H1 (cell line): Measurements from ENCODE around the gene GCK. TPM values are rescaled to one million over a fixed set of nuclear protein-coding genes. Genes with fewer than 3 reads are reported as not detected.

ENCODE experiments used
- CTCF ChIA-PET: fragments of 300-600 bp; sonication (Branson Sonifier 250); formaldehyde crosslinking; loops from one replicate; lab custom pipeline; 2021; ENCODE audit not compliant: partially characterized antibody; lab: Charles Lee
- POLR2A ChIA-PET: fragments of 300-600 bp; sonication (Branson Sonifier 250); formaldehyde crosslinking; loops from one replicate; lab custom pipeline; 2021; ENCODE audit warnings: inconsistent platforms; ENCODE audit not compliant: partially characterized antibody; lab: Charles Lee
- DNase-seq, 2 experiments: peaks; one replicate each; pipeline versions ENCODE4 v3.0.0 to v3.0.0-alpha.2; 2010 to 2022; ENCODE audit warnings: low spot score in 2 of 2, low read depth in 1 of 2, mixed read lengths in 1 of 2
- FAIRE-seq: peaks from 2 replicates; lab custom pipeline; 2011; peaks lifted over from hg19 to GRCh38; lab: Jason Lieb, UNC
- H2AFZ ChIP-seq: 2 replicates; pipeline ENCODE4 v1.8.1; 2012; ENCODE audit warnings: low read length, inconsistent platforms
- H2AK5ac ChIP-seq: 2 replicates; pipeline ENCODE4 v1.6.1; 2013; ENCODE audit warnings: low read depth, low read length
- H2BK120ac ChIP-seq: replicated peaks from 2 replicates; pipeline ENCODE3; 2013; ENCODE audit warnings: low read depth, low read length, inconsistent platforms
- H2BK12ac ChIP-seq: 2 replicates; pipeline ENCODE4 v1.6.1; 2013; ENCODE audit warnings: low read depth, low read length
- H2BK15ac ChIP-seq: 2 replicates; pipeline ENCODE4 v1.6.1; 2013; ENCODE audit warnings: low read length
- H2BK20ac ChIP-seq: 2 replicates; pipeline ENCODE4 v1.6.1; 2013; ENCODE audit warnings: low read length
- H2BK5ac ChIP-seq: 2 replicates; pipeline ENCODE4 v1.6.1; 2013; ENCODE audit warnings: low read depth, low read length
- H3K14ac ChIP-seq: 2 replicates; pipeline ENCODE4 v1.6.1; 2013; ENCODE audit warnings: inconsistent platforms; ENCODE audit not compliant: insufficient read length
- H3K18ac ChIP-seq: 2 replicates; pipeline ENCODE4 v1.6.1; 2013; ENCODE audit warnings: low read length; ENCODE audit errors: extremely low read depth
- H3K23ac ChIP-seq: 2 replicates; pipeline ENCODE4 v1.6.1; 2013; ENCODE audit warnings: inconsistent platforms; ENCODE audit not compliant: insufficient read length
- H3K23me2 ChIP-seq: 2 replicates; pipeline ENCODE4 v1.6.1; 2013; ENCODE audit warnings: low read depth, low read length
- H3K27ac ChIP-seq: 2 replicates; pipeline ENCODE4 v1.6.1; 2011; ENCODE audit warnings: low read depth, low read length, inconsistent platforms
- H3K27me3 ChIP-seq, 4 experiments: replicated peaks in 1 of 4; 1 replicate in 1 of 4; 2 replicates in 3 of 4; pipeline versions ENCODE4 v1.6.1 to v1.8.1; 2011 to 2013; ENCODE audit warnings: low read length in 3 of 4, mild to moderate bottlenecking in 3 of 4, inconsistent platforms in 2 of 4, mixed read lengths in 2 of 4, moderate library complexity in 1 of 4; ENCODE audit not compliant: control insufficient read depth in 3 of 4, insufficient read depth in 3 of 4; ENCODE audit errors: extremely low read depth in 1 of 4
- H3K36me3 ChIP-seq, 4 experiments: 2 replicates each; pipeline versions ENCODE4 v1.6.1 to v1.8.1; 2011 to 2013; ENCODE audit warnings: mild to moderate bottlenecking in 4 of 4, low read length in 3 of 4, moderate library complexity in 2 of 4, control low read depth in 1 of 4, inconsistent platforms in 1 of 4; ENCODE audit not compliant: insufficient read depth in 4 of 4, control insufficient read depth in 2 of 4
- H3K4ac ChIP-seq: replicated peaks from 2 replicates; pipeline ENCODE3; 2013; ENCODE audit warnings: low read length, low read depth, mixed read lengths, inconsistent platforms; ENCODE audit not compliant: insufficient read length
- H3K4me1 ChIP-seq, 4 experiments: replicated peaks in 1 of 4; 1 replicate in 1 of 4; 2 replicates in 3 of 4; pipeline versions ENCODE4 v1.6.1 to v1.8.1; 2011 to 2013; ENCODE audit warnings: low read length in 3 of 4, inconsistent platforms in 2 of 4, mixed read lengths in 1 of 4; ENCODE audit not compliant: insufficient read depth in 4 of 4, control insufficient read depth in 3 of 4
- H3K4me2 ChIP-seq, 2 experiments: 2 replicates each; pipeline versions ENCODE4 v1.6.1 to v1.8.1; 2011 to 2013; ENCODE audit warnings: low read depth in 2 of 2, low read length in 2 of 2, control low read depth in 1 of 2, inconsistent platforms in 1 of 2, mild to moderate bottlenecking in 1 of 2; ENCODE audit not compliant: insufficient read depth in 1 of 2
- H3K4me3 ChIP-seq, 4 experiments: fragments of 200-600, 300-600 bp in 1 of 4; sonication (generic), shearing (Covaris generic), sonication (Bioruptor Twin) in 1 of 4; 2 replicates each; pipeline versions ENCODE4 v1.5.1 to v1.8.1; 2011 to 2016; ENCODE audit warnings: low read length in 4 of 4, low read depth in 3 of 4, control low read depth in 2 of 4, inconsistent platforms in 2 of 4, mild to moderate bottlenecking in 2 of 4, mixed read lengths in 1 of 4, moderate library complexity in 1 of 4; ENCODE audit not compliant: insufficient read depth in 2 of 4; ENCODE audit errors: extremely low read depth in 1 of 4
- H3K56ac ChIP-seq: replicated peaks from 2 replicates; pipeline ENCODE3; 2013; ENCODE audit warnings: low read depth, mild to moderate bottlenecking, mixed read lengths, low read length, inconsistent platforms; ENCODE audit not compliant: insufficient read length
- H3K79me1 ChIP-seq: 2 replicates; pipeline ENCODE4 v1.6.1; 2013; ENCODE audit warnings: low read depth, low read length, control low read depth
- H3K79me2 ChIP-seq, 2 experiments: 2 replicates each; pipeline versions ENCODE4 v1.6.1 to v1.8.1; 2012 to 2013; ENCODE audit warnings: low read length in 2 of 2, mild to moderate bottlenecking in 2 of 2, inconsistent platforms in 1 of 2; ENCODE audit not compliant: insufficient read depth in 2 of 2, control insufficient read depth in 1 of 2
- H3K9ac ChIP-seq, 4 experiments: replicated peaks in 1 of 4; 1 replicate in 1 of 4; 2 replicates in 3 of 4; pipeline versions ENCODE4 v1.6.1 to v1.8.1; 2011 to 2013; ENCODE audit warnings: low read depth in 3 of 4, low read length in 3 of 4, control low read depth in 2 of 4, mild to moderate bottlenecking in 2 of 4, moderate library complexity in 2 of 4, inconsistent platforms in 1 of 4; ENCODE audit errors: extremely low read depth in 1 of 4
- H3K9me3 ChIP-seq, 2 experiments: 2 replicates each; pipeline versions ENCODE4 v1.6.1 to v1.8.1; 2012 to 2013; ENCODE audit warnings: mild to moderate bottlenecking in 2 of 2, moderate library complexity in 2 of 2, control low read depth in 1 of 2, inconsistent platforms in 1 of 2, low read depth in 1 of 2, low read length in 1 of 2, mixed read lengths in 1 of 2; ENCODE audit not compliant: insufficient read depth in 2 of 2
- H4K20me1 ChIP-seq, 2 experiments: replicated peaks in 1 of 2; 2 replicates each; pipeline versions ENCODE3 to v1.8.1; 2011 to 2013; ENCODE audit warnings: inconsistent platforms in 2 of 2, low read length in 2 of 2, mild to moderate bottlenecking in 1 of 2; ENCODE audit not compliant: insufficient read depth in 2 of 2, control insufficient read depth in 1 of 2
- H4K5ac ChIP-seq: 2 replicates; pipeline ENCODE4 v1.6.1; 2013; ENCODE audit warnings: low read length, low read depth, mixed read lengths, inconsistent platforms; ENCODE audit not compliant: insufficient read length
- H4K8ac ChIP-seq: 2 replicates; pipeline ENCODE4 v1.8.0; 2013; ENCODE audit warnings: mild to moderate bottlenecking, moderate library complexity, low read length, inconsistent platforms; ENCODE audit not compliant: insufficient read depth; ENCODE audit errors: extremely low read depth
- H4K91ac ChIP-seq: replicated peaks from 2 replicates; pipeline ENCODE3; 2013; ENCODE audit warnings: low read length, mixed read lengths, inconsistent platforms; ENCODE audit not compliant: insufficient read length
- ATF3 ChIP-seq: IDR thresholded peaks from 2 replicates; pipeline ENCODE4 v1.6.1; 2011; ENCODE audit warnings: low read depth, mild to moderate bottlenecking, low read length; ENCODE audit not compliant: insufficient read depth
- GTF2F1 ChIP-seq: IDR thresholded peaks from 2 replicates; pipeline ENCODE4 v1.6.1; 2012; ENCODE audit warnings: low read depth, low read length, improper control_type of control experiment, borderline replicate concordance
- JUN ChIP-seq: IDR thresholded peaks from 2 replicates; pipeline ENCODE4 v1.6.1; 2011; ENCODE audit warnings: low read depth, mild to moderate bottlenecking, improper control_type of control experiment, low read length
- MAFK ChIP-seq: IDR thresholded peaks from 2 replicates; pipeline ENCODE4 v1.6.1; 2012; ENCODE audit warnings: low read depth, mild to moderate bottlenecking, improper control_type of control experiment, low read length
- NRF1 ChIP-seq: IDR thresholded peaks from 2 replicates; pipeline ENCODE4 v1.6.1; 2011; ENCODE audit warnings: mild to moderate bottlenecking, low read depth, low read length, improper control_type of control experiment
- RXRA ChIP-seq: IDR thresholded peaks from 2 replicates; pipeline ENCODE4 v1.6.1; 2011; ENCODE audit warnings: low read depth, mild to moderate bottlenecking, low read length, moderate library complexity; ENCODE audit not compliant: insufficient read depth
- SRF ChIP-seq: IDR thresholded peaks from 2 replicates; pipeline ENCODE4 v1.6.1; 2011; ENCODE audit warnings: mild to moderate bottlenecking, low read depth, low read length, moderate library complexity
- TAF1 ChIP-seq: IDR thresholded peaks from 2 replicates; pipeline ENCODE4 v1.6.1; 2011; ENCODE audit warnings: mild to moderate bottlenecking, low read depth, low read length
- WGBS, 2 experiments: shearing (Covaris generic) in 1 of 2; methylation state at CpG; one replicate each; pipeline versions ENCODE4 v1.1.6 to v1.1.7; 2013 to 2015; ENCODE audit warnings: low lambda C conversion rate in 2 of 2, mixed read lengths in 2 of 2, inconsistent platforms in 1 of 2, low coverage in 1 of 2, missing lambda C conversion rate in 1 of 2; ENCODE audit not compliant: insufficient replicate concordance in 2 of 2, insufficient coverage in 1 of 2, insufficient read length in 1 of 2; ENCODE audit errors: extremely low coverage in 1 of 2, missing lambda C conversion rate in 1 of 2; 5-methylcytosine and 5-hydroxymethylcytosine counted together
- polyA plus RNA-seq, 7 experiments: library from polyadenylated mRNA; depleted of rRNA in 3 of 7; stranded (reverse) in 5 of 7; unstranded in 2 of 7; fragments of >200 nt in 5 of 7; fragments of 200-250 nt in 2 of 7; gene quantifications; 1 replicate in 5 of 7; 2 replicates in 1 of 7; 4 replicates in 1 of 7; pipeline versions ENCODE4 v1.2.1 to v1.2.3, GENCODE V29; 2011 to 2013; ENCODE audit warnings: missing spikeins in 2 of 7, mixed read lengths in 2 of 7
- total RNA-seq: library from RNA; stranded (reverse); fragmentation: NEBNext Ultra II Directional; extraction: Animal tissue kit (Norgen Biotek cat#: 25700); gene quantifications from 2 replicates; pipeline ENCODE4 v1.2.1, GENCODE V29; 2021

GCK gene
- total and polyA plus RNA-seq, 2 of the 8 experiments (the other 6 are each of a cell fraction or from before 2014, with no cell fraction given) = 2.4 to 4.9 TPM

GRCh38 chr7:44229546-44230105 lies 40.4 kb upstream of the GCK start:
- no peaks in the 10 kb centered on the region; the same call in 1 of the 2 replicates for H3K23me2 ChIP-seq
- H3K14ac ChIP-seq = no peak overlapping the region
- no peak overlapping the region for H2BK15ac ChIP-seq
- no peak overlapping the region for H3K4ac ChIP-seq
- peaks cover 0 to 4% (median 0%) of the 10 kb centered on the region in 4 experiments; a peak in 1 of 7 replicates for H3K4me1 ChIP-seq
- H4K8ac ChIP-seq = no peak overlapping the region; the same call in 1 of the 2 replicates
- POLR2A ChIA-PET = no interaction called here
- H3K79me1 ChIP-seq = no peaks in the 10 kb centered on the region
- no peak overlapping the region for H2BK20ac ChIP-seq
- H3K9me3 ChIP-seq = no peaks in the 10 kb centered on the region
- no peak overlapping the region for H2AK5ac ChIP-seq
- no peak overlapping the region for H4K5ac ChIP-seq
- no peak overlapping the region for H3K4me2 ChIP-seq
- H3K36me3 ChIP-seq = no peaks in the 10 kb centered on the region
- no peaks in the 10 kb centered on the region for H3K79me2 ChIP-seq
- no peak overlapping the region for H2BK5ac ChIP-seq
- H2BK120ac ChIP-seq = no peak overlapping the region
- no peak overlapping the region for H2AFZ ChIP-seq
- no peaks in the 10 kb centered on the region for H4K20me1 ChIP-seq
- H3K4me3 ChIP-seq = no peak overlapping the region
- H3K56ac ChIP-seq = no peak overlapping the region
- no peak for FAIRE-seq
- no peak overlapping the region for H3K23ac ChIP-seq
- no peak overlapping the region for H3K9ac ChIP-seq
- H4K91ac ChIP-seq = no peak overlapping the region
- H3K18ac ChIP-seq = no peak overlapping the region
- WGBS, 2 experiments = 79% methylated on average over 11 of the region's 11 CpGs; no CpG with 5 or more reads in 1 of the 2 experiments
- no peak for DNase-seq
- CTCF ChIA-PET = interaction anchor here (0.6 kb wide), 2 partner anchors 44 to 82 kb away, joined by 3 to 4 read pairs; no protein-coding TSS in a partner anchor
- no peaks in the 10 kb centered on the region for H3K27me3 ChIP-seq
- no peak overlapping the region for H3K27ac ChIP-seq
- no peak overlapping the region for H2BK12ac ChIP-seq
- no peak for TF ChIP-seq ATF3
- TF ChIP-seq MAFK = no peak
- no peak for TF ChIP-seq JUN
- no peak for TF ChIP-seq RXRA
- no peak for TF ChIP-seq NRF1
- no peak for TF ChIP-seq SRF
- no peak for TF ChIP-seq GTF2F1
- no peak for TF ChIP-seq TAF1
